K562 (cell line): Measurements from ENCODE around the gene NTSR2. TPM values are rescaled to one million over a fixed set of nuclear protein-coding genes. Genes with fewer than 3 reads are reported as not detected.

Experiments used
- ATAC-seq: fragments of 200-7000 bp; cut with Tn5 transposase; 3 replicates; pipeline ENCODE4 v1.9.1; 2020; ENCODE audit warnings: moderate library complexity
- BruUV-seq: library from RNA; stranded (reverse); fragments of 400-500 nt; replicated peaks from 2 replicates; lab custom pipeline; 2021; lab: Mats Ljungman, UMichigan
- CTCF ChIA-PET: fragments of 300-600 bp; formaldehyde crosslinking; extraction: SDS; loops from one replicate; lab custom pipeline; 2021; ENCODE audit warnings: low intra/inter-chr PET ratio; lab: Yijun Ruan, JAX
- POLR2A ChIA-PET: fragments of 300-600, 350-650 bp; sonication (Branson Sonifier 250); formaldehyde crosslinking; extraction: SDS; loops from one replicate; lab custom pipeline; 2021; ENCODE audit warnings: antibody characterized with exemption, inconsistent platforms; lab: Yijun Ruan, JAX
- DNase-seq, 4 experiments: peaks; one replicate each; pipeline versions ENCODE4 v3.0.0 to v3.0.0-alpha.2; 2011 to 2018; ENCODE audit warnings: low spot score in 3 of 4, mixed read lengths in 3 of 4; ENCODE audit errors: extremely low read depth in 1 of 4
- FAIRE-seq: peaks from 2 replicates; lab custom pipeline; 2011; peaks lifted over from hg19 to GRCh38; lab: Jason Lieb, UNC
- H2AFZ ChIP-seq: 2 replicates; pipeline ENCODE4 v1.6.0; 2011; ENCODE audit warnings: low read depth, low read length, control low read depth, inconsistent platforms
- H3K27ac ChIP-seq: fragments of 200-600 bp; 3 replicates; pipeline ENCODE4 v1.8.0; 2011; ENCODE audit warnings: low read depth, mild to moderate bottlenecking, control low read depth, inconsistent platforms, low read length, moderate library complexity, mixed read lengths; ENCODE audit errors: extremely low read depth
- H3K27me3 ChIP-seq, 2 experiments: fragments of 300-600 bp in 1 of 2; 2 replicates in 1 of 2; 3 replicates in 1 of 2; pipeline versions ENCODE4 v1.6.0 to v1.8.0; 2011; ENCODE audit warnings: inconsistent platforms in 2 of 2, low read length in 2 of 2, mild to moderate bottlenecking in 1 of 2, mixed read lengths in 1 of 2, moderate library complexity in 1 of 2; ENCODE audit not compliant: control insufficient read depth in 2 of 2, insufficient read depth in 2 of 2
- H3K36me3 ChIP-seq: fragments of 300-600 bp; 3 replicates; pipeline ENCODE4 v1.8.0; 2011; ENCODE audit warnings: mild to moderate bottlenecking, low read length, inconsistent platforms; ENCODE audit not compliant: control insufficient read depth, insufficient read depth
- H3K4me1 ChIP-seq, 2 experiments: fragments of 200-600 bp in 1 of 2; replicated peaks in 1 of 2; 2 replicates in 1 of 2; 3 replicates in 1 of 2; pipeline versions ENCODE4 v1.5.1 to v1.8.0; 2011; ENCODE audit warnings: inconsistent platforms in 2 of 2, low read length in 2 of 2, mild to moderate bottlenecking in 1 of 2, mixed read lengths in 1 of 2, moderate library complexity in 1 of 2; ENCODE audit not compliant: control insufficient read depth in 2 of 2, insufficient read depth in 2 of 2
- H3K4me2 ChIP-seq: 2 replicates; pipeline ENCODE4 v1.6.1; 2011; ENCODE audit warnings: low read length, control low read depth, inconsistent platforms, mixed read lengths; ENCODE audit not compliant: insufficient read depth
- H3K4me3 ChIP-seq: fragments of 200-600 bp; sonication (generic), shearing (Covaris generic); 2 replicates; pipeline ENCODE4 v1.5.1; 2016; ENCODE audit warnings: control low read depth, inconsistent platforms
- H3K79me2 ChIP-seq: fragments of 200-600 bp; 3 replicates; pipeline ENCODE4 v1.8.0; 2011; ENCODE audit warnings: low read length, inconsistent platforms; ENCODE audit not compliant: control insufficient read depth, insufficient read depth
- H3K9ac ChIP-seq, 2 experiments: 2 replicates each; pipeline versions ENCODE4 v1.6.0 to v1.6.1; 2011; ENCODE audit warnings: low read depth in 2 of 2, low read length in 2 of 2, control low read depth in 1 of 2, inconsistent platforms in 1 of 2, mild to moderate bottlenecking in 1 of 2, mixed read lengths in 1 of 2; ENCODE audit not compliant: insufficient read depth in 1 of 2
- H3K9me1 ChIP-seq: one replicate; pipeline ENCODE4 v1.6.0; 2011; ENCODE audit warnings: inconsistent platforms, mild to moderate bottlenecking, low read length, moderate library complexity; ENCODE audit not compliant: control insufficient read depth, insufficient read depth
- H3K9me3 ChIP-seq: replicated peaks from 2 replicates; pipeline ENCODE4 v1.5.1; 2011; ENCODE audit warnings: low read depth, low read length, inconsistent platforms; ENCODE audit not compliant: control insufficient read depth, insufficient read depth
- H4K20me1 ChIP-seq: replicated peaks from 2 replicates; pipeline ENCODE4 v1.6.1; 2011; ENCODE audit warnings: low read length, inconsistent platforms, mixed read lengths; ENCODE audit not compliant: control insufficient read depth, insufficient read depth
- ASH1L ChIP-seq: fragments of 450-650 bp; IDR thresholded peaks from 2 replicates; pipeline ENCODE4 v1.6.1; 2018; ENCODE audit warnings: borderline replicate concordance, mild to moderate bottlenecking, low read depth; ENCODE audit not compliant: partially characterized antibody
- ELF4 ChIP-seq: fragments of 450-650 bp; formaldehyde crosslinking; IDR thresholded peaks from 2 replicates; pipeline ENCODE4 v1.4.0; 2022; ENCODE audit warnings: missing genetic modification characterization
- GATAD2A ChIP-seq: fragments of 450-650 bp; IDR thresholded peaks from 2 replicates; pipeline ENCODE4 v1.6.1; 2017
- HIVEP1 ChIP-seq: fragments of 250-450 bp; sonication (Bioruptor Pico); IDR thresholded peaks from 2 replicates; pipeline ENCODE4 v1.4.0; 2020; ENCODE audit warnings: mild to moderate bottlenecking
- HLTF ChIP-seq: fragments of 450-650 bp; IDR thresholded peaks from 2 replicates; pipeline ENCODE4 v1.6.1; 2016
- ID3 ChIP-seq, 2 experiments: fragments of 250-450 bp in 1 of 2; fragments of 450-650 bp in 1 of 2; sonication (Bioruptor Pico) in 1 of 2; IDR thresholded peaks; 2 replicates each; pipeline versions ENCODE4 v1.6.1 to v1.8.0; 2016 to 2021; ENCODE audit warnings: mild to moderate bottlenecking in 2 of 2, moderate library complexity in 2 of 2, missing compliant biosample characterization in 1 of 2, missing genetic modification characterization in 1 of 2
- MIER1 ChIP-seq: fragments of 450-650 bp; IDR thresholded peaks from 2 replicates; pipeline ENCODE4 v1.6.1; 2016; ENCODE audit warnings: antibody characterized with exemption, mild to moderate bottlenecking, low read depth
- MTA2 ChIP-seq: fragments of 450-650 bp; IDR thresholded peaks from 2 replicates; pipeline ENCODE4 v1.6.1; 2016; ENCODE audit warnings: low read depth
- NBN ChIP-seq: fragments of 450-650 bp; IDR thresholded peaks from 2 replicates; pipeline ENCODE4 v1.6.1; 2016; ENCODE audit warnings: low read depth, mild to moderate bottlenecking
- PCBP1 ChIP-seq: fragments of 200-400 bp; formaldehyde crosslinking; IDR thresholded peaks from 2 replicates; pipeline ENCODE4 v1.6.1; 2018; ENCODE audit warnings: mild to moderate bottlenecking, low read depth, low read length; ENCODE audit not compliant: poor library complexity, severe bottlenecking
- POLR2AphosphoS2 ChIP-seq: IDR thresholded peaks from 2 replicates; pipeline ENCODE4 v1.6.1; 2012; ENCODE audit warnings: low read length, improper control_type of control experiment
- RBM34 ChIP-seq: fragments of 200-400 bp; formaldehyde crosslinking; IDR thresholded peaks from 2 replicates; pipeline ENCODE4 v1.6.1; 2018; ENCODE audit warnings: low read length, borderline replicate concordance; ENCODE audit not compliant: insufficient read depth
- ZNF174 ChIP-seq: fragments of 250-450 bp; sonication (Bioruptor Pico); IDR thresholded peaks from 2 replicates; pipeline ENCODE4 v1.4.0; 2020; ENCODE audit warnings: mild to moderate bottlenecking
- ZNF23 ChIP-seq: fragments of 250-450 bp; sonication (Bioruptor Pico); IDR thresholded peaks from 2 replicates; pipeline ENCODE4 v1.4.0; 2020; ENCODE audit warnings: mild to moderate bottlenecking
- ZNF274 ChIP-seq: IDR thresholded peaks from 2 replicates; pipeline ENCODE4 v1.6.1; 2011; ENCODE audit warnings: low read depth, mild to moderate bottlenecking, low read length, moderate library complexity, borderline replicate concordance
- ZNF282 ChIP-seq: sonication (generic); formaldehyde crosslinking; IDR thresholded peaks from 2 replicates; pipeline ENCODE4 v1.8.1; 2023; ENCODE audit warnings: missing genetic modification reagents
- ZSCAN29 ChIP-seq: fragments of 450-650 bp; IDR thresholded peaks from 2 replicates; pipeline ENCODE4 v1.6.1; 2017
- ZSCAN32 ChIP-seq: fragments of 450-650 bp; formaldehyde crosslinking; IDR thresholded peaks from 2 replicates; pipeline ENCODE4 v1.4.0; 2020; ENCODE audit warnings: mild to moderate bottlenecking, moderate library complexity
- WGBS: fragments of 100-300 bp; shearing (Covaris generic); methylation state at CpG from one replicate; pipeline ENCODE4 v1.1.6; 2016; ENCODE audit warnings: low coverage, mixed read lengths; ENCODE audit not compliant: insufficient coverage; ENCODE audit errors: missing lambda C conversion rate; 5-methylcytosine and 5-hydroxymethylcytosine counted together
- in situ Hi-C: fragments of 300-500 bp; cut with MboI; formaldehyde crosslinking; loops from 4 replicates; pipeline ENCODE4 v1.15.0; 2018; ENCODE audit warnings: inconsistent platforms, mixed read lengths
- intact Hi-C: fragments of 100-400 bp; cut with micrococcal nuclease; formaldehyde crosslinking; loops from 2 replicates; pipeline ENCODE4 v1.14.2; 2022
- polyA plus RNA-seq, 8 experiments: library from polyadenylated mRNA; depleted of rRNA in 4 of 8; stranded (reverse) in 5 of 8; unstranded in 3 of 8; fragments of >200 nt; fragmentation: Nextera tagmentation in 2 of 8; fragmentation: Illumina TruSeq in 1 of 8; extraction: Ambion mirVana in 2 of 8; extraction: Trizol in 1 of 8; gene quantifications; 2 replicates each; pipeline versions ENCODE4 v1.2.1 to v1.2.3, GENCODE V29; 2011 to 2014; ENCODE audit warnings: inconsistent platforms in 1 of 8, missing spikeins in 1 of 8
- total RNA-seq, 7 experiments: library from RNA; depleted of rRNA in 6 of 7; stranded (reverse); fragments of >200 nt in 6 of 7; fragmentation: Illumina TruSeq in 2 of 7; extraction: Trizol in 2 of 7; gene quantifications; 2 replicates each; pipeline versions ENCODE4 v1.2.1 to v1.2.3, GENCODE V29; 2011 to 2021; ENCODE audit warnings: low replicate concordance in 1 of 7

Gene NTSR2
- total and polyA plus RNA-seq, 9 of the 15 experiments (the other 6 are each of a cell fraction or from before 2014, with no cell fraction given), result not detected

- TF ChIP-seq ZSCAN32 (CRISPR knock-in tag) (no peak), ASH1L (no peak), MTA2 (no peak), MIER1 (no peak), PCBP1 (no peak)
Observed at GRCh38 chr2:11683966-11684365, 14.0 kb upstream of the NTSR2 start (continued).

DNA sequence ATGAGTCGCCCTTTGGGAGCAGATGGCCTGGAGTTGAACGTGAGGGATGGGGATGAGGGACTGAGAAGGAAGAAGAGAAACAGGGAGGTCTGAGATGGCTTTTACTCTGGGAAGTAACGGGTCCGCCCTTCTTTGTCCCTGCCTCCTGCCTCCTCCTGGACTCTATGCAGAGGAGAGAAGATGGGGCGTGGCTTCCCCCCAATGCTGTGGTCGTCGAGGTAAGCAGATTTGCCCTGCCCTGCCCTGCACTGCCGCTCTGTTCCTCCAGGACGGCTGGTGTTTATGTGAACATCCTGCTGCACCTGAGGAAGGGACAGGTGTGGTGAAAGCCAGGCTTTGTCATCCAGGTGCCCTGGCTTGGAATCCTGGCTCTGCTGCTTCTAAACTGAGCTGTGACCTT, 13.5 kb upstream of the NTSR2 start:
- BruUV-seq, result no TSS peak
- no peak for ATAC-seq
- H4K20me1 ChIP-seq, result peaks cover 10% of the 10 kb centered on the region
- POLR2A ChIA-PET, result no interaction called here
- H3K9me1 ChIP-seq, result no peaks in the 10 kb centered on the region
- H3K9ac ChIP-seq, result 0 out of 4 replicates have a peak overlapping the region, but pooled peaks of 1 of the 2 experiments have one; percentile 13
- 0% methylated on average over 9 of the region's 9 CpGs for WGBS
- in situ Hi-C loops, result no loop called here
- intact Hi-C loops, result loop anchor here (5.0 kb wide), 3 partner anchors 206 to 851 kb away; a partner anchor contains a TSS
- no peaks in the 10 kb centered on the region for H3K79me2 ChIP-seq
- no peaks in the 10 kb centered on the region for H3K36me3 ChIP-seq
- no peak overlapping the region for H3K27ac ChIP-seq
- CTCF ChIA-PET, result interaction anchor here (1.1 kb wide), 1 partner anchor 61 kb away, joined by 3 read pairs; no protein-coding TSS in a partner anchor
- no peak overlapping the region for H2AFZ ChIP-seq
- no peak overlapping the region for H3K4me2 ChIP-seq
- H3K27me3 ChIP-seq, result peaks cover 15 to 65% of the 10 kb centered on the region in 2 experiments; a peak in 3 of 5 replicates
- H3K4me3 ChIP-seq, result no peak overlapping the region
- H3K4me1 ChIP-seq, result peaks cover under 1 to 7% of the 10 kb centered on the region in 2 experiments; a peak in 3 of 5 replicates
- FAIRE-seq, result no peak
- H3K9me3 ChIP-seq, result no peaks in the 10 kb centered on the region
- TF ChIP-seq HLTF (no peak), ZNF282 (no peak), ZNF174 (CRISPR knock-in tag) (no peak), GATAD2A (no peak), ZNF274 (no peak), ZSCAN29 (no peak), ELF4 (CRISPR knock-in tag) (no peak), RBM34 (no peak), NBN (no peak), ZNF23 (no peak), POLR2AphosphoS2 (no peak), HIVEP1 (no peak), ID3 (CRISPR knock-in tag; IDR thresholded peaks at IDR 0.05) (no peak), ID3 (tag; IDR thresholded peaks at IDR 0.05) (no peak)
- TF ChIP-seq, all 486 proteins: peak for 0
- no peak for DNase-seq
